Mucosa of descending colon (tissue), 3 donors: ENCODE results near the gene PLA2G4E. TPM values are rescaled to one million over a fixed set of nuclear protein-coding genes. Genes with fewer than 3 reads are reported as not detected.

Experiments used
- ATAC-seq: fragments of 200-7000 bp; cut with Tn5 transposase; one replicate; pipeline ENCODE4 v1.9.1; 2020; ENCODE audit warnings: mild to moderate bottlenecking, moderate library complexity
- DNase-seq, 3 donors: peaks; one replicate each; pipeline ENCODE4 v3.0.0-alpha.2; 2020
- H3K36me3 ChIP-seq: fragments of 200-600 bp; one replicate; pipeline ENCODE4 v1.8.0; 2021; ENCODE audit warnings: low read depth, mild to moderate bottlenecking
- H3K4me1 ChIP-seq: fragments of 200-600 bp; one replicate; pipeline ENCODE4 v1.8.0; 2021; ENCODE audit warnings: low read depth, mild to moderate bottlenecking
- H3K4me3 ChIP-seq: fragments of 200-600 bp; one replicate; pipeline ENCODE4 v1.8.0; 2021; ENCODE audit warnings: mild to moderate bottlenecking
- H3K9me3 ChIP-seq: fragments of 200-600 bp; one replicate; pipeline ENCODE4 v1.8.0; 2021; ENCODE audit warnings: mild to moderate bottlenecking
- CTCF ChIP-seq: fragments of 200-600 bp; IDR thresholded peaks from one replicate; pipeline ENCODE4 v1.8.0; 2022; ENCODE audit warnings: antibody characterized with exemption, mild to moderate bottlenecking
- intact Hi-C, 2 donors: fragments of 100-400 bp; cut with DNase I in 1 of 2; cut with micrococcal nuclease in 1 of 2; formaldehyde crosslinking; loops; one replicate each; pipeline versions ENCODE4 v1.11.0 to v1.11.1; 2022; cut with DNase I, micrococcal nuclease
- total RNA-seq, 3 donors: library from RNA; stranded (reverse); fragmentation: NEBNext Ultra II Directional in 2 of 3; extraction: Animal tissue kit (Norgen Biotek cat#: 25700) in 2 of 3; gene quantifications; one replicate each; pipeline versions ENCODE4 v1.2.1 to v1.2.4, GENCODE V29; 2021 to 2023
- donor health status: DM: no; HTN: no; CAD: no; lungs with moderate emphysema.
- donor health status: DM: no; HTN: no; CAD: no.
- donor health status: DM: no; HTN: yes; CAD: no.

Gene PLA2G4E
- total RNA-seq, 3 donors from 2014 or later = 0.06 to 0.27 (median 0.09) TPM

- DNase-seq (no peak), ATAC-seq (peak; percentile 88)
- no peak for TF ChIP-seq CTCF
- Histone ChIP-seq H3K36me3 (no peaks in the 10 kb centered on the region), H3K4me3 (no peak overlapping the region), H3K4me1 (peaks cover 7% of the 10 kb centered on the region), H3K9me3 (no peaks in the 10 kb centered on the region)
- intact Hi-C loops = no loop called here
These were observed 14.6 kb upstream of the PLA2G4E start for GRCh38 chr15:42035435-42035761.

- Histone ChIP-seq H3K4me1 (peaks cover 7% of the 10 kb centered on the region), H3K9me3 (no peaks in the 10 kb centered on the region), H3K36me3 (no peaks in the 10 kb centered on the region), H3K4me3 (no peak overlapping the region)
- intact Hi-C loops = no loop called here
- TF ChIP-seq CTCF = no peak
- DNase-seq (no peak), ATAC-seq (peak; percentile 50)
These were observed 14.0 kb upstream of the PLA2G4E start for GRCh38 chr15:42034628-42035434.

- peak; percentile 32 for ATAC-seq
- H3K4me3 ChIP-seq = no peak overlapping the region
- intact Hi-C loops = no loop called here
- no peaks in the 10 kb centered on the region for H3K36me3 ChIP-seq
- peaks cover 7% of the 10 kb centered on the region for H3K4me1 ChIP-seq
- H3K9me3 ChIP-seq = no peaks in the 10 kb centered on the region
- TF ChIP-seq CTCF = no peak
- DNase-seq = no peak
These were observed 12.5 kb upstream of the PLA2G4E start for GRCh38 chr15:42033214-42033873.

- DNase-seq (no peak), ATAC-seq (no peak)
- no peaks in the 10 kb centered on the region for H3K36me3 ChIP-seq
- intact Hi-C loops = no loop called here
- H3K4me3 ChIP-seq = no peak overlapping the region
- peaks cover 2% of the 10 kb centered on the region for H3K4me1 ChIP-seq
- no peak for TF ChIP-seq CTCF
- H3K9me3 ChIP-seq = no peaks in the 10 kb centered on the region
These were observed 11.8 kb upstream of the PLA2G4E start for GRCh38 chr15:42032376-42033213.

GRCh38 chr15:42031198-42031915, 10.5 kb upstream of the PLA2G4E start:
- no peak for DNase-seq
- no peaks in the 10 kb centered on the region for H3K4me1 ChIP-seq
- no peak overlapping the region for H3K4me3 ChIP-seq
- no peaks in the 10 kb centered on the region for H3K36me3 ChIP-seq
- ATAC-seq = no peak
- intact Hi-C loops = no loop called here
- no peaks in the 10 kb centered on the region for H3K9me3 ChIP-seq
- TF ChIP-seq CTCF = no peak
